ENCODE measurements around the gene RIN3. TPM values are rescaled to one million over a fixed set of nuclear protein-coding genes. Genes with fewer than 3 reads are reported as not detected.

The RIN3 gene
- total RNA-seq, 4 donors from 2014 or later, result 2.1 to 10.4 (median 7.2) TPM

DNA sequence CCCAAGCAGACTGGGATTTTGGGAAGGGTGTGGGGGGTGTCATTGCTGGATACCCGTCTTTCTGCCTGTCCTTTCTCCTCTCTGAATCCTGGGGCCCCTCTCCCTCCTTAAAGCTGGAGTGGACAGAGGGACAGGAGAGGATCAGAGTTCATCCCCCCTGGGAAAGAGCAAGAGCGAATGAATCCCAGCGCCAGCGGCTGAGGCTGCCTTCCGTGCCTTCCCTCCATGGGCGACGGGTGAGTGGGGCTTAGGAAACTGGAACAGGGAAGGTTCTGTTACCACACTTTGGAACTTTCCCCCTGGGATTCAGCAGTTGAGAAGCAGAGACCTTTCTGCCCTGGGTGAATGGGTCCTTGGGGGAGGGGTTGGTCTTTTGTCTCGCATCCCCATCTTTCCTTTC lies 16.2 kb upstream of the RIN3 start:
- no peak overlapping the region for H3K27ac ChIP-seq
- H3K27me3 ChIP-seq, result no peaks in the 10 kb centered on the region
- no peak overlapping the region for H3K4me3 ChIP-seq
- H3K9me3 ChIP-seq, result no peaks in the 10 kb centered on the region
- WGBS, result 96% methylated on average over 8 of the region's 8 CpGs
- no peak for TF ChIP-seq POLR2A (IDR thresholded peaks at IDR 0.05)
- TF ChIP-seq EP300 (IDR thresholded peaks at IDR 0.05), result no peak
- TF ChIP-seq POLR2AphosphoS5 (IDR thresholded peaks at IDR 0.05), result no peak
- TF ChIP-seq, protein P1, sequence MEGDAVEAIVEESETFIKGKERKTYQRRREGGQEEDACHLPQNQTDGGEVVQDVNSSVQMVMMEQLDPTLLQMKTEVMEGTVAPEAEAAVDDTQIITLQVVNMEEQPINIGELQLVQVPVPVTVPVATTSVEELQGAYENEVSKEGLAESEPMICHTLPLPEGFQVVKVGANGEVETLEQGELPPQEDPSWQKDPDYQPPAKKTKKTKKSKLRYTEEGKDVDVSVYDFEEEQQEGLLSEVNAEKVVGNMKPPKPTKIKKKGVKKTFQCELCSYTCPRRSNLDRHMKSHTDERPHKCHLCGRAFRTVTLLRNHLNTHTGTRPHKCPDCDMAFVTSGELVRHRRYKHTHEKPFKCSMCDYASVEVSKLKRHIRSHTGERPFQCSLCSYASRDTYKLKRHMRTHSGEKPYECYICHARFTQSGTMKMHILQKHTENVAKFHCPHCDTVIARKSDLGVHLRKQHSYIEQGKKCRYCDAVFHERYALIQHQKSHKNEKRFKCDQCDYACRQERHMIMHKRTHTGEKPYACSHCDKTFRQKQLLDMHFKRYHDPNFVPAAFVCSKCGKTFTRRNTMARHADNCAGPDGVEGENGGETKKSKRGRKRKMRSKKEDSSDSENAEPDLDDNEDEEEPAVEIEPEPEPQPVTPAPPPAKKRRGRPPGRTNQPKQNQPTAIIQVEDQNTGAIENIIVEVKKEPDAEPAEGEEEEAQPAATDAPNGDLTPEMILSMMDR (IDR thresholded peaks at IDR 0.05), result no peak
- peak in 1 of 2 donors; percentile 31 for DNase-seq (ENCODE audit: low spot score in 2 of 2)
- no peaks in the 10 kb centered on the region for H3K4me1 ChIP-seq
- H3K36me3 ChIP-seq, result no peaks in the 10 kb centered on the region

DNA sequence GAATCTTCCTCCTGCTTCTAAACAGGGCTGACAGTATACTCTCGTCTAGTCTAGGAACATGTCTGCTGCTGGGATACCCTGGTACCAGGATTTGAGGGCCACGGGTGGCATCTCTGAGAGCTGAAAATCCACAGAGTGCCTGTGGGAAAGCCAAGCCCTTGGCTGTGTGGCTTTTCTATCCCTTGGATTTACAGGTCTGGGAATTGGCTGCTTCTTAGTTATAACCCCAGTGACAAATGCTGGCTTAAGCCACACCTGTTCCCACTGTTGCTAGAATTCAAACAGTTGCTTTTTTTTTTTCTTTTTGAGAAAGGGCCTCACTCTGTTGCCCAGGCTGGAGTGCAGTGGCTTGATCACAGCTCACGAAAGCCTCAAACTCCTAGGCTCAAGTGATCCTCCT lies 14.3 kb upstream of the RIN3 start:
- TF ChIP-seq, protein P1 (IDR thresholded peaks at IDR 0.05), result no peak
- TF ChIP-seq EP300 (IDR thresholded peaks at IDR 0.05), result no peak
- no peak for TF ChIP-seq POLR2AphosphoS5 (IDR thresholded peaks at IDR 0.05)
- TF ChIP-seq POLR2A (IDR thresholded peaks at IDR 0.05), result no peak
- H3K36me3 ChIP-seq, result no peaks in the 10 kb centered on the region
- H3K4me3 ChIP-seq, result no peak overlapping the region
- H3K9me3 ChIP-seq, result no peaks in the 10 kb centered on the region
- DNase-seq (ENCODE audit: low spot score in 2 of 2), result no peak
- H3K4me1 ChIP-seq, result peaks cover 4% of the 10 kb centered on the region
- H3K27ac ChIP-seq, result no peak overlapping the region
- H3K27me3 ChIP-seq, result no peaks in the 10 kb centered on the region
- WGBS, result 93% methylated on average over 3 of the region's 3 CpGs

DNA sequence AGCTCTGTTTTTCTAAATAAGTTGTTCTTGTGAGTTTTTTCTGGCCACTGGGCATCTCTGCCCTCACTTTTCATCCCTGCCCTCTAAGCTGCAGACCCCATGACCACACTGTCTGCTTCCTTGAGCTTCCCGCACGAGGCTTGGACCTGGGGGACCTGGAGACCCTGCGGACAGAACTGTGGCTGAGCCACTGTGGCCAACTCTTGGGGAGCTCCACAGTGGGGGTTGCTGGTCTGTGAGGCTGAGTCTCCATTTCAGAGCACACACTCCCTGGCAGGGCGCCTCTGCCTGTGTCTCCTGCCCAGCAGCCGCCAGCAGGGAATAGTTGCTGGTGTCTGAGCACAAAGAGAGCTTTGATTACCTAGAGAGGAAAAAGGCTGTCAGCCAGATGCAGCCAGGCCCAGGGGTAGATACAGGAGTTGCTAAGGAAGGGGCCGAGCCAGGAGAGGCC lies 13.1 kb upstream of the RIN3 start:
- Histone ChIP-seq H3K4me1 (peaks cover 4% of the 10 kb centered on the region), H3K9me3 (no peaks in the 10 kb centered on the region), H3K27me3 (no peaks in the 10 kb centered on the region), H3K27ac (peak overlapping the region; percentile 59), H3K36me3 (no peaks in the 10 kb centered on the region), H3K4me3 (no peak overlapping the region)
- 56% methylated on average over 5 of the region's 6 CpGs for WGBS
- peak in 1 of 2 donors; percentile 63 for DNase-seq (ENCODE audit: low spot score in 2 of 2)
- TF ChIP-seq POLR2AphosphoS5 (IDR thresholded peaks at IDR 0.05), result no peak
- TF ChIP-seq, protein P1 (IDR thresholded peaks at IDR 0.05), result no peak

DNA sequence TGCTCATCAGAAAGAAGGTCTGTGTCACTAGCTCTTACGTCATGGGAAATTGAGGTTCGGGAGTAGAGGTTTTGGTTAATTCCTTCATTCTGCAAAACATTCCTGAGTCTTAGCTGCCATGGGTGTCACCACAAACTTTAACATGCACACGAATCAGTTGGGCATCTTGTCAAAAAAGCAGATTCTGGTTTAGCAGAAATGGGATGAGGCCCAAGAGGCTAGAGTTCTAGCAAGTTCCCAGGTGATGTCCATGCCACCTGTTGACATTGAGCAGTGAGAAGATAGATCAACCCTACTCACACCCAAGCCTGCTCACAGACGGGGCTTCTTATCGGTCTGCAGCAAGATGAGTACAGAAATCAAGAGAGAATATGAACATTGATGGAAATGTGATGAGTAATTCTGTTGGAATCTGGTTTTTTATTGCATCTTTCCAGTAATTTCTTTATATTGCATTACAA lies 11.7 kb upstream of the RIN3 start:
- TF ChIP-seq POLR2AphosphoS5 (IDR thresholded peaks at IDR 0.05), result no peak
- H3K9me3 ChIP-seq, result no peaks in the 10 kb centered on the region

DNA sequence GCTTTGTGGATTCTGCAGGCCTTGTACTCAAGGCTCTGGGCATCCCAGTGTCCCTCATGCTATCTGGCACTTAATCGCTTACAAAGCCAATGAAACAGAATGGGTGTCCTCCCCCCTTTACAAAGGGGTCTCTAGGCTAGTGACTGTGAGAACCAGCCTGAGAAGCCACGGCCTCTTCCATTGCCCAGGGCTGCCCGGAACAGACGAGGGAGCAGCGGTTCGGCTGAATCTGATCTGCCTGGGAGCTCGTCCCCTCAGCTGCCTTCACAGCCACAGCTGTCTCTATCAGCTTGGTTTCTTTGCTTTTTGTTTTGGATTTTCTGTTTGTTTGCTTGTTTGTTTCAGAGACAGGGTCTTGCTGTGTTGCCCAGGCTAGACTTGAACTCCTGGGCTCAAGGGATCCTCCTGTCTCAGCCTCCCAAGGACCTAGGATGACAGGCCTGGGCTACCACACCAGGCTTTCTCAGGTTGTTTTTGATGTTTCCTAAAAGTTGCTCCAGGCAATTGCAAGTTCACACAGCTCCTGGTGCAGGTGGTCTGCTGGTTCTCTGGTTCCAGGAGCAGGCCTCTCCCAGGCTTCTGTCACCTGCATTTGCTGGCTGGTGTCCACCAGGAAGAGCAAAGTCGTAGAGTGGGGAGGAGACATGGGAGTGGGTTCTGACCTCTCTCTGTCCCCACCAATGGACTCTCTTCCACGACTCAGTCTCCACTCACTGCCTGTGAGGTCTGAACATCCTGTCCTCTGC lies 10.9 kb upstream of the RIN3 start:
- Histone ChIP-seq H3K27ac (no peak overlapping the region), H3K27me3 (no peaks in the 10 kb centered on the region), H3K36me3 (no peaks in the 10 kb centered on the region), H3K4me1 (peaks cover 4% of the 10 kb centered on the region), H3K9me3 (no peaks in the 10 kb centered on the region), H3K4me3 (no peak overlapping the region)
- TF ChIP-seq EP300 (IDR thresholded peaks at IDR 0.05), result no peak
- no peak for TF ChIP-seq POLR2AphosphoS5 (IDR thresholded peaks at IDR 0.05)
- TF ChIP-seq POLR2A (IDR thresholded peaks at IDR 0.05), result no peak
- TF ChIP-seq, protein P1 (IDR thresholded peaks at IDR 0.05), result no peak
- DNase-seq (ENCODE audit: low spot score in 2 of 2), result no peak
- WGBS, result 89% methylated on average over 9 of the region's 9 CpGs

More for the DNA sequence above, 11.7 kb upstream of the RIN3 start:
- Histone ChIP-seq H3K36me3 (no peaks in the 10 kb centered on the region), H3K27ac (no peak overlapping the region), H3K27me3 (no peaks in the 10 kb centered on the region), H3K4me3 (no peak overlapping the region), H3K4me1 (peaks cover 4% of the 10 kb centered on the region)
- WGBS, result 51% methylated on average over 5 of the region's 5 CpGs
- no peak for DNase-seq (ENCODE audit: low spot score in 2 of 2)

All from suprapubic skin (tissue), 4 donors.